Measurements from ENCODE around the gene SIAH2.

- TF ChIP-seq POLR2A (IDR thresholded peaks at IDR 0.05; ENCODE audit: low read length) (no peak), GATA1 (IDR thresholded peaks at IDR 0.05; ENCODE audit: low read depth, low read length) (no peak)
These were observed 39.0 kb downstream of the SIAH2 start for GRCh38 chr3:150723946-150724345.
